GM23338 (cell line): Measurements from ENCODE around the gene DET1. TPM values are rescaled to one million over a fixed set of nuclear protein-coding genes. Genes with fewer than 3 reads are reported as not detected.
"Not testable (repeated sequence)": the region's sequence is repeated elsewhere in the genome, so short reads cannot be mapped to it uniquely, and the experiment has no call there.

Experiments
- ATAC-seq: fragments of 200-7000 bp; cut with Tn5 transposase; 3 replicates; pipeline ENCODE4 v1.9.1; 2020
- DNase-seq: peaks from one replicate; pipeline ENCODE4 v3.0.0-alpha.2; 2015; ENCODE audit warnings: low spot score
- H2AFZ ChIP-seq: fragments of 200-600 bp; sonication (generic); 2 replicates; pipeline ENCODE4 v1.8.0; 2016; ENCODE audit warnings: antibody characterized with exemption, mild to moderate bottlenecking, moderate library complexity
- H3F3A ChIP-seq: fragments of 200-600 bp; sonication (generic); replicated peaks from 2 replicates; pipeline ENCODE4 v1.8.0; 2017; ENCODE audit warnings: antibody characterized with exemption, mixed run types, low read depth
- H3K27ac ChIP-seq: fragments of 200-600 bp; sonication (generic); 2 replicates; pipeline ENCODE4 v1.6.1; 2016; ENCODE audit warnings: low read depth
- H3K27me3 ChIP-seq: fragments of 200-600 bp; sonication (generic); 2 replicates; pipeline ENCODE4 v1.8.0; 2016; ENCODE audit warnings: mild to moderate bottlenecking, mixed run types, moderate library complexity; ENCODE audit not compliant: insufficient read depth
- H3K36me3 ChIP-seq: fragments of 200-600 bp; sonication (generic); 2 replicates; pipeline ENCODE4 v1.8.0; 2016; ENCODE audit warnings: mild to moderate bottlenecking; ENCODE audit not compliant: insufficient read depth
- H3K4me1 ChIP-seq: fragments of 200-600 bp; sonication (generic); 2 replicates; pipeline ENCODE4 v1.8.0; 2016; ENCODE audit warnings: mild to moderate bottlenecking, moderate library complexity; ENCODE audit not compliant: insufficient read depth
- H3K4me2 ChIP-seq: fragments of 200-600 bp; sonication (generic); 2 replicates; pipeline ENCODE4 v1.7.1; 2017; ENCODE audit warnings: mixed run types
- H3K4me3 ChIP-seq: fragments of 200-600 bp; sonication (generic); 2 replicates; pipeline ENCODE4 v1.6.1; 2016; ENCODE audit warnings: mixed run types
- H3K79me2 ChIP-seq: fragments of 200-600 bp; sonication (generic); replicated peaks from 2 replicates; pipeline ENCODE4 v1.8.0; 2017; ENCODE audit warnings: mild to moderate bottlenecking; ENCODE audit not compliant: insufficient read depth
- H3K9me2 ChIP-seq: fragments of 200-600 bp; sonication (generic); 2 replicates; pipeline ENCODE4 v1.8.0; 2017; ENCODE audit not compliant: insufficient read depth
- H4K20me1 ChIP-seq: fragments of 200-600 bp; sonication (generic); replicated peaks from 2 replicates; pipeline ENCODE4 v1.8.0; 2017; ENCODE audit warnings: mild to moderate bottlenecking; ENCODE audit not compliant: insufficient read depth
- H3K27ac Mint-ChIP-seq: 2 replicates; pipeline ENCODE4 v1.8.0; 2020; ENCODE audit warnings: inconsistent platforms, mild to moderate bottlenecking, moderate library complexity, mixed read lengths
- H3K27me3 Mint-ChIP-seq: 3 replicates; pipeline ENCODE4 v1.8.0; 2022; ENCODE audit warnings: low read depth, mild to moderate bottlenecking, moderate library complexity, mixed read lengths, inconsistent platforms; ENCODE audit not compliant: insufficient read depth, poor library complexity
- H3K36me3 Mint-ChIP-seq: 3 replicates; pipeline ENCODE4 v1.8.0; 2021; ENCODE audit warnings: low read depth, mild to moderate bottlenecking, inconsistent platforms, moderate library complexity, mixed read lengths
- H3K4me1 Mint-ChIP-seq: 3 replicates; pipeline ENCODE4 v1.8.0; 2020; ENCODE audit warnings: mild to moderate bottlenecking, inconsistent platforms, mixed read lengths
- H3K4me3 Mint-ChIP-seq: 3 replicates; pipeline ENCODE4 v1.8.0; 2021; ENCODE audit warnings: moderate library complexity, mild to moderate bottlenecking, inconsistent platforms, mixed read lengths
- H3K9me3 Mint-ChIP-seq: 3 replicates; pipeline ENCODE4 v1.8.0; 2020; ENCODE audit warnings: moderate library complexity, mild to moderate bottlenecking, inconsistent platforms, mixed read lengths
- polyA plus RNA-seq: library from polyadenylated mRNA; unstranded; fragments of >200 nt; fragmentation: Nextera tagmentation; extraction: Ambion mirVana; gene quantifications from 2 replicates; pipeline ENCODE4 v1.2.1, GENCODE V29; 2016
- total RNA-seq: library from RNA; depleted of rRNA; stranded (reverse); fragments of >200 nt; shearing (Covaris generic); gene quantifications from 2 replicates; pipeline ENCODE4 v1.2.3, GENCODE V29; 2014

DET1 gene
- total and polyA plus RNA-seq, 2 experiments from 2014 or later, result 4.2 to 8.6 TPM

GRCh38 chr15:88559565-88559964, 13.1 kb upstream of the DET1 start:
- H3K27ac ChIP-seq, H3F3A ChIP-seq, H3K27me3 ChIP-seq, H3K4me3 ChIP-seq, H3K4me1 Mint-ChIP-seq, H3K27ac Mint-ChIP-seq, H3K9me2 ChIP-seq, H3K4me2 ChIP-seq, ATAC-seq, H3K4me3 Mint-ChIP-seq, H4K20me1 ChIP-seq, H3K4me1 ChIP-seq, H2AFZ ChIP-seq, DNase-seq, H3K27me3 Mint-ChIP-seq, H3K79me2 ChIP-seq, H3K36me3 ChIP-seq: not testable (repeated sequence)
- peaks cover 52% of the 10 kb centered on the region for H3K9me3 Mint-ChIP-seq
- H3K36me3 Mint-ChIP-seq, result peaks cover 21% of the 10 kb centered on the region

- not testable (repeated sequence) for H3K4me3 ChIP-seq, H3K4me1 Mint-ChIP-seq, H3K9me2 ChIP-seq, H3F3A ChIP-seq, ATAC-seq, H3K36me3 ChIP-seq, H3K27me3 Mint-ChIP-seq, H3K79me2 ChIP-seq, H3K27me3 ChIP-seq, H3K4me2 ChIP-seq, DNase-seq, H3K4me3 Mint-ChIP-seq, H3K27ac Mint-ChIP-seq, H3K27ac ChIP-seq, H3K4me1 ChIP-seq, H2AFZ ChIP-seq, H4K20me1 ChIP-seq
- Mint-ChIP-seq H3K36me3 (peaks cover 21% of the 10 kb centered on the region), H3K9me3 (peaks cover 55% of the 10 kb centered on the region)
Measured at GRCh38 chr15:88558026-88558425, 11.5 kb upstream of the DET1 start.

- H3K27ac ChIP-seq, result 0 out of 2 replicates have a peak overlapping the region, but pooled peaks have one; percentile 93
- not testable (repeated sequence) for H3K79me2 ChIP-seq, H3K4me3 ChIP-seq, ATAC-seq, H4K20me1 ChIP-seq, DNase-seq, H3K4me2 ChIP-seq, H3F3A ChIP-seq, H3K27ac Mint-ChIP-seq, H3K4me3 Mint-ChIP-seq, H3K4me1 ChIP-seq, H3K4me1 Mint-ChIP-seq, H3K27me3 Mint-ChIP-seq, H2AFZ ChIP-seq, H3K36me3 ChIP-seq, H3K36me3 Mint-ChIP-seq, H3K27me3 ChIP-seq, H3K9me3 Mint-ChIP-seq, H3K9me2 ChIP-seq
Measured at GRCh38 chr15:88548009-88548408, 1.5 kb upstream of the DET1 start.

- peak overlapping the region; percentile 87 for H3K4me3 Mint-ChIP-seq
- not testable (repeated sequence) for H3K36me3 Mint-ChIP-seq
Measured at GRCh38 chr15:88545578-88546247, 768 bp downstream of the DET1 start.

More at GRCh38 chr15:88545578-88546247, 768 bp downstream of the DET1 start:
- Histone ChIP-seq H3K4me2 (peak overlapping the region; percentile 90), H3K4me1 (peaks cover 22% of the 10 kb centered on the region), H3K4me3 (peak overlapping the region; percentile 83), H2AFZ (peak overlapping the region; percentile 93), H3K27ac (peak overlapping the region; percentile 100)
- not testable (repeated sequence) for H3F3A ChIP-seq, H3K27me3 ChIP-seq, H4K20me1 ChIP-seq, ATAC-seq, H3K9me3 Mint-ChIP-seq, H3K9me2 ChIP-seq, H3K27me3 Mint-ChIP-seq, DNase-seq, H3K79me2 ChIP-seq, H3K36me3 ChIP-seq
- H3K4me1 Mint-ChIP-seq, result peaks cover 19% of the 10 kb centered on the region
- H3K27ac Mint-ChIP-seq, result peak overlapping the region; percentile 95
